T-helper 2 cell treated with Interferon-gamma antibody and Interleukin-4, amounts not matched to agents 100 ng/mL and 5 ng/mL, for 36 hours (primary cell): ENCODE results near the gene RBM46. TPM values are rescaled to one million over a fixed set of nuclear protein-coding genes. Genes with fewer than 3 reads are reported as not detected.
"Not testable (repeated sequence)": the region's sequence is repeated elsewhere in the genome, so short reads cannot be mapped to it uniquely, and the experiment has no call there.

Source experiments
- intact Hi-C: fragments of 100-400 bp; cut with micrococcal nuclease; formaldehyde crosslinking; loops from one replicate; pipeline ENCODE4 v1.15.1; 2023
- total RNA-seq: library from RNA; stranded (reverse); gene quantifications from 2 replicates; pipeline ENCODE4 v1.2.3, GENCODE V29; 2022

Gene RBM46
- total RNA-seq, 1 donor from 2014 or later: not detected

- intact Hi-C loops: no loop called here
Measured at GRCh38 chr4:154836030-154836429, 55.0 kb downstream of the RBM46 start.

DNA sequence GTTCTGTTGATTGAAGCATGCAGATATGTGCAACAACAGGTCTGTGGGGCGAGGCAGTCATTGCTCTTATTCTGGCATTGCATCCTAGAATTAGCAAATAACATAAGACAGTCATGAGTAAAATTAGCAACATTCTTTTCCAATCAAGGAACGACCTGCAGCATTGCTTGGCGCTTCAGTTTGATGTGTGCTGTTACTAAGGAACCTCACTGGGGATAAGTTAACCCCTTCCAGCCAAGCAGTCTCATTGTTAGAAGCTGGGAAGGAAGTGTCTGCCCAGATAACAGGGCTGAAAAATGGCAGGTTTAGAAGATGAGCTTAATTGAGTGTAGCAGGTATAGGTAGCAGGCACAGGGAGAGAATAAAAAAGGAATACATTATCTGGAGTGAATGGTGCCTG lies 55.4 kb downstream of the RBM46 start:
- intact Hi-C loops: no loop called here

DNA sequence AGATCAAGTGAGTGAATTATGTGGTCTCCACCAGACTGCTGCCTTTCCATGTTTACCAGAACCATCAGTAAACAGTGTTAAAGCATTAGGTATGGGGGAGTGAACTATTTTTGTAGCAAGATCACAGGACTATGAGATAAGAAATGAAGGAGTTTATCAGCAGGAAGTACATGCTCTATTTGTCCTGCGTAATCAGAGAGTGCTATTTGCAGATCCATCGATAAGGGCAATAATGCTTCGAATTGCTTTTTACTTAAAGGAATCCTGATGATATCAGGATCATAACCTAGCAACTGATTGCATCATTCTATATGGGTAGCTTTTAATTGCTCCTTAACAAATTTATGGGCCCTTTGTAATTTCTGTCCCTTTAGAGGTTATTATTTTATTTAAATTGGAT lies 57.1 kb downstream of the RBM46 start:
- intact Hi-C loops: no loop called here

DNA sequence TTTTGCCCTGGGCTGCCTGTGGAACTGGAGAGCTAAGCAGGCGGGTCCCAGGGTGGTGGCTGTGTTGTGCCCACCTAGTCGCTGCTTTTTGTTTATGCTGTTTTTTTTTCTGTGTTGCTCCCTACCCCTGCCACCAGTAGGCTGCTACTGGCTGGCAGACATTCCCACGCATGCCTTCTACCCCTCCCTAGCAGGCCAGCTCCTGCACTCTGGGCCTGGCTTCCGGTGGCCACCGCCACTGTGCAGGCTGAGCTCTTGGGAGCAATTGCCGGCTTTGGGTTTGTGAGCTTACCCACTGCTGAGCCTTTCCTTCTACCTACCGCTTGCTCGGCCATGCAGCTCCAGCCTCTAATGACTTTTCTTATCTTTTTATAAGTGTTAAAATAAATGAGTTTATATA lies 57.6 kb downstream of the RBM46 start:
- intact Hi-C loops: no loop called here

DNA sequence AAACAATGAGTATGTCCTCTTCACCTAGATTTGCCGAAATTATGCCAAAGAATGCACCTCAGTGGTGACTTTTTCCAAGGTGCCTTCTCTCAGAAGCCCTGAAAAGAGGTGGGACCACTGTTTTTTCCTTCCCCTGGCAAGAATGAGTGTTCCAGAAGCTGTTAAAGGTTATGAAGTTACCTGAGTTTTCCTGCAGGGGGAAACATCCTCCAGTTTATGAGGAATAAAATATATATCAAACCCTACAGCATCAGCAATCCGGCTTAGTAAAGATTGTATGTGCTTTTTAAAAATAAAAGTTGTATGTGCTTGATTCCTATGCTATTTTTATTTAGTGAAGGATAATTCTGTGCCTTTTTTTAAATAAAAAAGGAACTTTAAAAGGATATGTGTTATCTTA lies 73.3 kb downstream of the RBM46 start:
- intact Hi-C loops: no loop called here

DNA sequence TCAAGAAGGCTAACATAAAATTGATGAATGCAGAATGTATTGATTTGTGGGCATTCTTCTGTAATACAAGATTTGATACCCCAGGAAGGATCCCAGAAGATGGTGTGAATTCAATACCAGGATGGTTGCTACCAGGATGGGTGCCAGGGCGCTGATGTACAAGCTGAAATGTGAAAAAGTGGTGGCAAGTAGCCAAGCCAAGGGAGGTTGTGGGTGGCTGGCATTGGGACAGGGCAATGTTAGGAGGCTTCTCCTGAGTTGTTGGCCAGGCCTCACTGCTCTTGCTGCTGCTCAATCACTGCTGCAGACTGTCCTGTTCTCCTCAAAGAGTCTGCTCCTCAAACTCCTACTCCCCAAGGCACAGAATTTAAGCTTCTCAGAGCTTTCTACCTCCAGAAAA lies 77.1 kb downstream of the RBM46 start:
- intact Hi-C loops: no loop called here

DNA sequence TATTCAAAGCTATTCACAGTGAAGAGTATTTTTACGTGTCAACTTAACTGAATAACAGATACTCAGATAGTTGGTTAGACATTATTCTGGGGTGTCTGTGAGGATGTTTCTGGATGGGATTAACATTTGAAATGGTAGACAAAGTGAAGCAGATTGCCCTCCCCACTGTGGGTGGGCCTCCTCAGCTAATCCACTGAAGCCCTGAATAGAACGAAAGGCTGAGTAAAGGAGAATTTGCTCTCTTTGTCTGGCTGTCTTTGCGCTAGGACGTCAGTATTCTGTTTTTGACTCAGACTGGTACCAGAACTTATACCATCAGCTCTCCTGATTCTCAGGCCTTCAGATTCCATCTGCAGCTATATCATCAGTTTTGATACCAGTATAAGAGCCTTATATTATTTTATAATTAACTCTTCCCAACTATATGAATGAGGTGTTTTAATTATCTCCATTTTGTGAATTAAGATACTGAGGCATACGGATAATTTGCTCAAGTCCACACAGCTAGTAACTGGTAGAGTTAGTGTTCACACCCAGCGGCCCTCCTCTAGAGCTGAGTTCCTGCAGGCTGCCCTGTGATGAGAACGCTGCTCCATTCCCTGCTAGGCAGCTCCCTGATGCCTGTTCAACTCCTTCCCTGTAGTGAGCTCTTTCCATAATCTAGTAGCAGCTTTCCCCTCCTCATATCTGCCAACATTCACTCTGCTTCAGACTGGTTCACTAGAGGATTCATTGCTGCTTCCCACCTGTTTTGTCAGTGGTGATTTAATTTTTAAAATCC lies 87.5 kb downstream of the RBM46 start:
- intact Hi-C loops: no loop called here

- intact Hi-C loops: no loop called here
Measured at GRCh38 chr4:154869301-154869700, 88.2 kb downstream of the RBM46 start.

GRCh38 chr4:154872198-154872597 lies 91.1 kb downstream of the RBM46 start:
- intact Hi-C loops: no loop called here

DNA sequence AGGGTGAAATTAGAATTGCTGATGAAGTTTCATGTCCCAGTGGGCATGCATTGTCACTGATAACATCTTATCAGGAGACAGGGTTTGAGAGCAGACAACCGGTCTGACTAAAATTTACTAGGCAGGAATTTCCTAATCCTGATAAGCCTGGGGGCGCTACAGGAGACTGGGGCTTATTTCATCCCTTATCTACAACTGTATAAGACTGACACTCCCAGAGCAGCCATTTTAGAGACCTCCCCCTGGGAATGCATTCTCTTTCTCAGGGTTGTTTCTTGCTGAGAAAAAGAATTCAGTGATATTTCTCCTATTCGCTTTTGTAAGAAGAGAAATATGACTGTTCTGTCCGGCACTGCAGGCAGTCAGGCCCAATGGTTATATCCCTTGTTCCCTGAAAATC lies 93.0 kb downstream of the RBM46 start:
- intact Hi-C loops: not testable (repeated sequence)

DNA sequence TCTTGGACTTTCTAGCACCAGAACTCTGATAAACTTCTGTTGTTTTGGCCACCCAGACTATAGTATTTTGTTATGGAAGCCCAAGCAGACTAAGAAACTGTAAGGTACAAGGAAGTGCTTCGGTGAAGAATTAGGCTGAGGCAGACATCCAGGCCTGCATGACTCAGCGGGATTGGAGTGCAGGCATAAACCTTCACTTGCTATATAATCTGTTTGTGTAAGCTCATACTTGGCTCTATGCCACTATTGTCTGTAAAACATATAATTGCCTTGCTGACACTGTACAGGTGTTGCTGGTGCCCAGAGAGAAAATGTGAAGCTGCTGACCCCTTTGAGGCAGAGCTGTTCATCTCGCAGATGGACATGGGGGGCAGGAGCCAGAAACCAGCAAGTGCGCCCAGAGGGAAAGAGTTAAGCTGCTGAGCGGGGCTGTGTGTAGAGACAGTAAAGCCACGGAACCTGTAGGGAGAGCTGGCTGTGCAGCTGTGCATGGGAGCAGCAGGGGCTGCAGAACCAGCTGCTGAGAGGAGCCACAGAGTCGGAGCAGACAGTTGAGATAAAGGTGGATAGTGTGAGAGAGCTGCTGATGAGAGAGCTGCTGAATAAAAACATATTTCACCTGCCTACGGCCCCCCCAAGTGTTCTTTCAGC lies 96.2 kb downstream of the RBM46 start:
- intact Hi-C loops: no loop called here

Other genes starting within 250 kb of the RBM46 start
- 80.9 and 84.1 TPM in 2 replicates for gene PLRG1, start 230.9 kb upstream of the RBM46 start, total RNA-seq
- not detected in 2 replicates for gene FGB, start 218.3 kb upstream of the RBM46 start, total RNA-seq
- gene FGA, start 190.5 kb upstream of the RBM46 start, total RNA-seq: not detected in 2 replicates
- not detected in 2 replicates for gene FGG, start 168.6 kb upstream of the RBM46 start, total RNA-seq
- not detected in 2 replicates for gene LRAT, start 37.3 kb upstream of the RBM46 start, total RNA-seq